GM20000 (cell line): ENCODE results near the gene ENAH.

Experiments
- DNase-seq: peaks from one replicate; pipeline ENCODE4 v3.0.0; 2012; ENCODE audit warnings: low spot score
- TF ChIP-seq, protein P1 (sequence below): IDR thresholded peaks from 2 replicates; pipeline ENCODE4 v1.5.1; 2012; ENCODE audit warnings: mild to moderate bottlenecking, control low read depth; ENCODE audit errors: extremely low read depth, missing control alignments

ENAH gene

DNA sequence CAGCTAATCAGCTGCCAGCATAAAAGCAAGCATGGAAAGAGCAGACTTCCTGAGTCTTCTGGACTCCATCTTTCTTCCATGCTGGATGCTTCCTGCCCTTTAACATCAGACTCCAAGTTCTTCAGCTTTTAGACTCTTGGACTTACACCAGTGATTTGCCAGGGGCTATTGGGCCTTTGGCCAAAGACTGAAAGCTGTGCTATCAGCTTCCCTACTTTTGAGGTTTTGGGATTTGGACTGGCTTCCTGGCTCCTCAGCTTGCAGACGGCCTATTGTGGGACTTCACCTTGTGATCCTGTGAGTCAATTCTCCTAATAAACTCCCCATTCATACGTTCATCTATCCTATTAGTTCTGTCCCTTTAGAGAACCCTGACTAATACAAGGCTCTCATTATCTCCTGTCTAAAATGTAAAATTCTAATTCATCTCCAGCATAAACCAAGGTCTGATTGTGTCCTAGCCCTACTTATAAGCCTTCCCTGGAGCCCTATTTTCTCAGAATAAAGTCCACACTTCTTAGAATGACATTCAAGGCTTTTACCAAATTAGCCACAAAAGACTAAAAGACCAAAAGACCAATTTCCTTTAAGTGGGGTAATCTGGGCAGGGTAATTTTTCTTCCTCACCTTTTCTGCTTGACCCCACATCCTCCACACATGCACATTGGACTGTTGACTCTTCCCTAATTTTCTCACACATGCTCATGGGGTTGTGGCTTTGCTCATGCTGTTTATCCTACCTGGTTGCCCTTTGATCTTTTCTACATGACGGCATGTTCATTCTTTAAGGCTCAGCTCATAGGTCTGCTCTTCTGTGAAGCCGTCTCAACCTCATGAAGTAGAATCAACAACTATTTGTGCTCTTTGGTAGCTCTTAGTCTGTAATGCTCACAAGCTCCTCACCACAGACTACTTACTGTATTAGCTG, 18.1 kb upstream of the ENAH start:
- no peak for DNase-seq
- TF ChIP-seq, protein P1, sequence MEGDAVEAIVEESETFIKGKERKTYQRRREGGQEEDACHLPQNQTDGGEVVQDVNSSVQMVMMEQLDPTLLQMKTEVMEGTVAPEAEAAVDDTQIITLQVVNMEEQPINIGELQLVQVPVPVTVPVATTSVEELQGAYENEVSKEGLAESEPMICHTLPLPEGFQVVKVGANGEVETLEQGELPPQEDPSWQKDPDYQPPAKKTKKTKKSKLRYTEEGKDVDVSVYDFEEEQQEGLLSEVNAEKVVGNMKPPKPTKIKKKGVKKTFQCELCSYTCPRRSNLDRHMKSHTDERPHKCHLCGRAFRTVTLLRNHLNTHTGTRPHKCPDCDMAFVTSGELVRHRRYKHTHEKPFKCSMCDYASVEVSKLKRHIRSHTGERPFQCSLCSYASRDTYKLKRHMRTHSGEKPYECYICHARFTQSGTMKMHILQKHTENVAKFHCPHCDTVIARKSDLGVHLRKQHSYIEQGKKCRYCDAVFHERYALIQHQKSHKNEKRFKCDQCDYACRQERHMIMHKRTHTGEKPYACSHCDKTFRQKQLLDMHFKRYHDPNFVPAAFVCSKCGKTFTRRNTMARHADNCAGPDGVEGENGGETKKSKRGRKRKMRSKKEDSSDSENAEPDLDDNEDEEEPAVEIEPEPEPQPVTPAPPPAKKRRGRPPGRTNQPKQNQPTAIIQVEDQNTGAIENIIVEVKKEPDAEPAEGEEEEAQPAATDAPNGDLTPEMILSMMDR: no peak

DNA sequence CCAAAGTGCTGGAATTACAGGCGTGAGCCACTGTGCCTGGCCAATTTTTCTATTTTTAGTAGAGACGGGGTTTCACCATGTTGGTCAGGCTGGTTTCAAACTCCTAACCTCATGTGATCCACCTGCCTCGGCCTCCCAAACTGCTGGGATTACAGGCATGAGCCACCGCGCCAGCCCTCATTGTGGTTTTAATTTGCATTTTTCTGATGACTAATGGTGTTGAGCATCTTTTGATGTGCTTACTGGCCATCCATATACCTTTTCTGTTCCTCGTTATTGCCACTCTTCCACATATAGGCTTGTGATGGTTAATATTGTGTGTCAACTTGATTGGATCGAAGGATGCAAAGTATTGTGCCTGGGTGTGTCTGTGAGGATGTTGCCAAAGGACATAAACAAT, 17.4 kb upstream of the ENAH start:
- TF ChIP-seq, protein P1: no peak
- DNase-seq: no peak

DNA sequence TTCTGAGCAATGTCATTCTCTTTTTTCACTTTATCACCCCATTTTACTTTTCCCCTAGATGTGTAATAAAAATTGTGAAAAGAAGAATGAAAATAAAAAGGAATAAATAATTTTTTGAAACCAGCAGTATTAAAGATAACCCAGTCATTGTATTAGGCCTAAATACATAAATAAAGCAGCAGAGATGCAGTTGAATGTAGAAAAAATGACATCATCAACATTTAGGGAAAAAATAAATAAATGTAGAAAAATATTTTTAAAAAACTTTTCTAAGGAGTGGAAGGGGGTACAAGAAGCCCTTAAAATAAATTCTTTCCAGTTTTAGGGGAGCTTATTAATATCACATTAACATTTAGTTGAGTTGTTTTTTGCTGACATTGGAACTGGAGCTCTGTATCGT, 15.3 kb upstream of the ENAH start:
- TF ChIP-seq, protein P1: no peak
- no peak for DNase-seq

DNA sequence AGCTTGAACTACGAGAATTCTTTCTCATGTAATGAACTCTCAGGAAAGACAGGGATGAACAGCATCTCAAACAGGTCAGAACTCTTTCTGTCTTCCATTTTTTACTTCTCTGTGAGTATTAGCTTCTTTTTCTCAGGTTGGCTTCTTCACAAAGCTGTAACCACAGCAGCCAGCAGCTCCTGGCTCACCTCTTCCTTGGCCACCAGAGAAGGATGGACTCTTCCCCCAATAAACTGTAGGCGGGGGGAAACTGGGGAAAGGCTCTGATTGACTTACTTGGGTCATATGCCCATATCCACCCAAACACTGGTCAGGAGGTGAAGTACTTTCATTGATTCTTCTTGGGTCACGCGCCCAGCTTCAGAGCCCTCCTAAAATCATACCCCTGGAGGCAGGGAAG, 14.4 kb upstream of the ENAH start:
- TF ChIP-seq, protein P1: no peak
- DNase-seq: no peak

DNA sequence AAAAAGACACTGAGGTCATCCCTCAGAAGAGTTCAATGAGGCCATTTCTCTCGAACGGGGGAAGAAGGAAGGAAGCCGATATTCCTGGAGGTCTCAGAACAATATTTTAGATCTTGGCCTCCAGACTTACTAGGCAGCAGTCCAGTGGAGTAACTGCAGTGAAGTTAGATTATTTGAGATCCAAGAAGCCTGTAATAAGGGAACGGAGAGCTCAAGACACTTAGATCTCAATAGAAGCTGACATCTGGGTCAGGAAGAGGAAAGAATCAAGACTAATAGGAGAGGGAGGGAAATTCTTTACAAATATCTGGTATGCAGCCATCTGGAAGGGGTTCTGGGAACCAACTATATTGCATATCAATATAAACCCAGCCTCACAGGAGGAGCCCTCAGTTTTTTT, 13.6 kb upstream of the ENAH start:
- TF ChIP-seq, protein P1: no peak

DNA sequence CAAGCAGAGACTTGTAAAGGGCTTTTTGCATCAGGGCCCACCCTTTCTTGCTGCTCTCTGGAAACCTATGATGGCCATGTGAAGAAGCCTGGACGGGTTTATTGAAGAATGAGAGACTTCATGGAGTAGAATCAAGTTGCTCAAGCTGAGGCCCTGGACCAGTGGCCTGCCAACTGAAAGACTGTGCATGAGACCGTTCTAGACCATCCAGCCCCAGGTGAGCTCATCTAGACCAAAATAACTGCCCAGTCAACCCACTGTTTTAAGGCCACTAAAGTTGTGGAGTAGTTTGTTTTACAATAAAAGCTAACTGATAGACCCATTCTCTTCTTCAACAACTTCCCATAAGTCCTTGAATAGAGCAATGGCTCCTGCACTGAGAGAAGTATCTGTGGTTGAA, 11.8 kb upstream of the ENAH start:
- DNase-seq: no peak
- TF ChIP-seq, protein P1: no peak

More for the DNA sequence above, 13.6 kb upstream of the ENAH start:
- DNase-seq: no peak

DNA sequence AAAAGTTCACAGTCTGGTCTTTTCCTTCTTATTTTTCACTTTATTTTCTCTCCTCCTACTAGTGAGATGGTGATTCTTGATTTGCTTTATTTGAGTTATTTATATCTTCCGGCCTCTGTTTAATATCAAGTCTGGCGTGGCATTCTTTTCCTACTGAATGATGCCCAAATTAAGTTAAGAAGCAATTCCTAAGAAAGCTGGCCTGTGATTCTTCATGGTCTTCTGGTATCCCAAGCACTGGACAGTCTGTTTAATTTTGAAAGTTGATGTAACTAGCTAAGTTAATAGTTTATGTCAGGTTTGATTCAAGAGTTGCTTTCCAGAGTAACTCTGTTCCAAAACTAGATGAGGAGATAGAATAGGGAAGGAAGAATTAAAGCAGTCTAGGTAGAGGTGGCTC, 9.2 kb upstream of the ENAH start:
- TF ChIP-seq, protein P1: no peak

More for the DNA sequence above, 9.2 kb upstream of the ENAH start:
- DNase-seq: no peak
